ENCODE results near the gene CGB1. TPM values are rescaled to one million over a fixed set of nuclear protein-coding genes. Genes with fewer than 3 reads are reported as not detected.

The CGB1 gene
- total RNA-seq, 1 donor from 2014 or later, result not detected

GRCh38 chr19:48993175-48994034, 43.3 kb downstream of the CGB1 start, which contains the start of the genes GYS1 and RUVBL2:
Gene GYS1 (minus strand): TSS chr19:48993309. CDS start chr19:48993112, 197 bp downstream.
Gene RUVBL2 (plus strand): TSS chr19:48993887. CDS start chr19:48993912, 25 bp downstream.
- peak; percentile 99 for DNase-seq

- no peak for DNase-seq
Measured at GRCh38 chr19:48992581-48993174, 44.0 kb downstream of the CGB1 start.

DNA sequence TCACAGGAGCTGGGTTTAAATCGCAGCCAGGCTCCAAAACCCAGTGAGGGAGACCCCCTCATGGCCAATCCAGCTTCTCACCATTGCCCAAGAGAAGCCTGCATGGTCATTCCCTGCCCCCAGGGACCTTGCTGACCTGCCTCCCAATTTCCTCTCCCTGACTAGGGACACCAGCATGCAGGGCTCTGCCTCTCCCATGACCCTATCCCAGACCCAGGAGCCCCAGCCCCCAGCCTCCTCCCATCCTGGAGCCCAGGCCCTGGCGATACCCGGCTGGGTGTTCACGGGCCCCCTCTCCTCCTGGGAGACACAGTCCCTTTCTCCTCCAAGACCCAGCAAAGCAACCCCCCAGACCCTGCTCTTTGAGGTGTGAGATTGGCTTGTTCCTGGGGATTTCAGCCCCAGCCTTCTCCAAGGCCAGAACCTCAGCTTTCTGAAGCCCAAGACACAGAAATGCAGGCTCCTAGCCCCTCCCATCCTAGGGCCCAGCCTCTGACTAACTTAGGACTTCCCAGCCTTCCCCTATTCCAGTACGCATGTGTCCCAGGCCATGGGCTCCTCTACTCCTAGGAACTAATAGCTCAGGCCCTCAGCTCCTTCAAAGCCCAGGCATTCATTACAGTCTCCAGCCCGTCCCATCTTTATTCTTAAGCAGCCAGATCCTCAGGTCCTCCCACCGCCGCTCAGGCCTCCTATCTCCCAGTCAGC, 44.7 kb downstream of the CGB1 start:
- peak; percentile 12 for DNase-seq

GRCh38 chr19:48991011-48991609, 45.6 kb downstream of the CGB1 start:
- DNase-seq, result no peak

- no peak for DNase-seq
Measured at GRCh38 chr19:48990400-48990799, 46.3 kb downstream of the CGB1 start.

DNA sequence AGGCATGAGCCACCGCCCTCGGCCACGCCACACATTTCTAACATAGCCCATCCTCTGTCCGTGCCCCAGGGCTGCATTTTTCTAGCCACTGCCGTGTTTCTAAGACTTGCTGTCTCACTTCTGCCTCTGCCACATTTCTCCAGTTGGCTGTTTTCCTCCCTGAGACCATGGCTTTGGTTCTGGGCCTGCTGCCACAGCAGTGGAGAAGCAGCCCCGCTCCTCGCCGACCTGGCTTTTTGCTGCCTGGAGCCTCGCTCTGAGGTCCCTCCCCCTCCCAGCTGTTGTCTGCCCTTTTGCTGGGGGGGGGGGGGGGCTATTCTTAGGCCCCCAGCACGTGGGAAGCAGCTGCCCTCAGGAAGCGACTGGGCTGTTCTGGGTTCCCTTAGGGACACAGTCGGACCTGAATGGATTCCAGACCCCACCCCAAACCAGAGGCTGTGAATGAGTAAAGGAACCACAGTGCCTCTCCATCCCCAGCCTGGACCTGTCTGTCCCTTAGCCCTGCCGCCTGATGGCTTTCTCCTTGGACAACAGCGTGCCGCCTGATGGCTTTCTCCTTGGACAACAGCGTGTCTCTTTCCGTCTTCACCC, 46.9 kb downstream of the CGB1 start:
- no peak for DNase-seq

- no peak for DNase-seq
Measured at GRCh38 chr19:48988860-48989259, 47.8 kb downstream of the CGB1 start.

DNA sequence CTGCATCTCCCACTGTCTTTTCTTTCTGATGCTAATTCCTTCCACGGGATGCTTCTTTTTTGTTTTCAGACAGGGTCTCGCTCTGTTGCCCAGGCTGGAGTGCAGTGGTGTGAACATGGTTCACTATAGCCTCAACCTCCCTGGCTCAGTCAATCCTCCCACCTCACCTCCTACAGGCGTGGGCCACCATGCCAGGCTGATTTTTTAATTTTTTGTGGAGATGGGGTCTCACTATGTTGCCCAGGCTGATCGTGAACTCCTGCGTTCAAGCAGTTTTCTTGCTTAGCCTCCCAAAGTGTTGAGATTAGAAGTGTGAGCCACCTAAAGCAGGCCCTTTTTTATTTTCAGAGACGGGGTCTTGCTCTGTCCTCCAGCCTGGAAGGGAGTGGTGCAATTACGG, 48.4 kb downstream of the CGB1 start:
- DNase-seq, result no peak

DNA sequence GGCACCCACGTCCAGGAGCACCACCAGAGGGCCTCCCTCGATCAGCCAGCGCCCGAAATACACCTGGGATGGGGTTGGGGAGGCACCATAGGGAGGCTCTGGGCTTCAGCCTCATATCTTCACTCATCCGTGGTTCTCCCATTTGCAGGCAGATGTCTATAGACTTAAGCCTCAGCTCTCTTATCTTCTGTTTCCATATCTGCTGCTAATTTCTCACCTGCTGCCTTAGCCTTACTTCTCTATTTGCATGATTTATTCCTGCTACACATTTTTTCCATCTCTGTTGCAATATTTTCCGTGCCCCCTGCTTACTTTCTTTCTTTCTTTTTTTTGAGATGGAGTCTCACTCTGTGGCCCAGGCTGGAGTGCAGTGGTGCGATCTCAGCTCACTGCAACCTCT, 49.4 kb downstream of the CGB1 start:
- DNase-seq, result no peak

DNA sequence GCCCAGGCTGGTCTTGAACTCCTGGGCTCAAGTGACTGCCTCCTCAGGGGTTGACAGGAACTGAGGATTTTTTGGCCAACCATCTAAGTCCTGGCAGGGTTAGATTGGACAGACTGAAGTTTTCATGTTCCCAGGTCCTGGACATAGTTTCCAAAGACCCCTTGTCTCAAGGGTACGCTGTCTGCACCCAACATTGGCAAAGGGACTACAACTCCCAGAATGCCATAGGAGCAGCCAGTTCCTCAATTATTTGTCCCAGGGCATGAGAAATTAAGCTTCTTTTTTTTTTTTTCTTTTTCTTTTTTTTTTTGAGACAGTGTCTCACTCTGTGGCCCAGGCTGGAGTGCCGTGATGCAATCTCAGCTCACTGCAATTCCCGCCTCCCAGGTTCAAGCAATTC, 50.5 kb downstream of the CGB1 start:
- no peak for DNase-seq

DNA sequence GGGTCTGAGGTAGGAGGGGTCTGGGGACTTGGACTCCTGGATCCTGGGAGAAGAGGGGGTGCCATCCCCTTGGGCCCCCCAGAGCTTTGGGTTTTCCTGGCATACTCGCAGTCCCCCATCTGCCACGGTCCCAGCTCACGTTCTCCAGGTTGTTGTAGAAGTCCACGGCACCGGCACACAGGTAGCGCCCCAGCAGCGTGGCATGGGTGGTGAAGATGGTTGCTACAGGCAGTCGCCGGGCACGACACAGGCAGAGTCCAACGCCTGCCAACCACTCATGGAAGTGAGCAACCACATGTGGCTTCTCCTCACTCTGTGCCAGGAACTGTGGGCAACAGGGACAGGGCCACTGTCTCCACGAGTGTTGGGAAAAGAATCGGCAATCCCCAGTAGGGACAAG, 51.0 kb downstream of the CGB1 start:
- no peak for DNase-seq

Small RNA genes lying within 50 kb of the gene (small RNA-seq; reads per million reads assigned to genes)
- gene MIR6798 (not detected), gene RN7SL708P (not detected)

Other genes starting within 250 kb of the CGB1 start
- 12.5 TPM for gene BCAT2, start 225.9 kb downstream of the CGB1 start, total RNA-seq
- 2.5 TPM for gene HSD17B14, start 200.4 kb downstream of the CGB1 start, total RNA-seq
- gene PLEKHA4, start 168.3 kb downstream of the CGB1 start, total RNA-seq, result 0.31 TPM
- 24.6 TPM for gene PPP1R15A, start 164.5 kb downstream of the CGB1 start, total RNA-seq
- gene TULP2, start 138.2 kb downstream of the CGB1 start, total RNA-seq, result not detected
- gene NUCB1, start 136.6 kb downstream of the CGB1 start, total RNA-seq, result 42.6 TPM
- not detected for gene DHDH, start 103.2 kb downstream of the CGB1 start, total RNA-seq
- gene BAX, start 82.0 kb downstream of the CGB1 start, total RNA-seq, result 12.5 TPM
- gene FTL, start 71.6 kb downstream of the CGB1 start, total RNA-seq, result 677 TPM
- gene GYS1, start 43.6 kb downstream of the CGB1 start, total RNA-seq, result 14.2 TPM
- 81.4 TPM for gene RUVBL2, start 43.0 kb downstream of the CGB1 start, total RNA-seq
- gene LHB, start 19.8 kb downstream of the CGB1 start, total RNA-seq, result not detected
- not detected for gene CGB3, start 12.6 kb downstream of the CGB1 start, total RNA-seq
- gene CGB2, start 5.0 kb downstream of the CGB1 start, total RNA-seq, result not detected
- gene CGB5, start 7.0 kb upstream of the CGB1 start, total RNA-seq, result not detected
- not detected for gene CGB8, start 12.2 kb upstream of the CGB1 start, total RNA-seq
- gene CGB7, start 20.9 kb upstream of the CGB1 start, total RNA-seq, result not detected
- not detected for gene NTF4, start 27.9 kb upstream of the CGB1 start, total RNA-seq
- under 0.01 TPM for gene KCNA7, start 35.8 kb upstream of the CGB1 start, total RNA-seq
- 112 TPM for gene SNRNP70, start 48.6 kb upstream of the CGB1 start, total RNA-seq
- gene LIN7B, start 77.5 kb upstream of the CGB1 start, total RNA-seq, result 28.7 TPM
- 0.47 TPM for gene C19orf73, start 82.2 kb upstream of the CGB1 start, total RNA-seq
- 35.9 TPM for gene PPFIA3, start 82.6 kb upstream of the CGB1 start, total RNA-seq
- gene HRC, start 118.5 kb upstream of the CGB1 start, total RNA-seq, result 0.47 TPM
- 4.7 TPM for gene TRPM4, start 120.9 kb upstream of the CGB1 start, total RNA-seq